Measurements from ENCODE around the gene SERPINA5. TPM values are rescaled to one million over a fixed set of nuclear protein-coding genes. Genes with fewer than 3 reads are reported as not detected.

Gene SERPINA5
- total RNA-seq, 1 donor from 2014 or later = 3.5 TPM

GRCh38 chr14:94596361-94596760 is 15.1 kb downstream of the SERPINA5 start:
- TF ChIP-seq CTCF (IDR thresholded peaks at IDR 0.05) (no peak), EZH2phosphoT487 (IDR thresholded peaks at IDR 0.05) (no peak), EZH2 (IDR thresholded peaks at IDR 0.05) (no peak)
- no peak overlapping the region for H3K27ac ChIP-seq
- Mint-ChIP-seq H3K27me3 (ENCODE audit: insufficient read depth, low read depth) (peaks cover 5% of the 10 kb centered on the region), H3K4me1 (peaks cover 37% of the 10 kb centered on the region), H3K9me3 (no peaks in the 10 kb centered on the region), H3K27ac (no peak overlapping the region), H3K4me3 (no peak overlapping the region), H3K36me3 (no peaks in the 10 kb centered on the region)
- H3K9me3 ChIP-seq (ENCODE audit: low read depth) = no peaks in the 10 kb centered on the region
- no peaks in the 10 kb centered on the region for H3K79me2 ChIP-seq (ENCODE audit: low read depth)
- H2AFZ ChIP-seq (replicated peaks) = no peak overlapping the region
- no peaks in the 10 kb centered on the region for H4K20me1 ChIP-seq (ENCODE audit: low read depth)
- H3K27me3 ChIP-seq = no peaks in the 10 kb centered on the region
- no peak overlapping the region for H3K9ac ChIP-seq
- no peaks in the 10 kb centered on the region for H3F3A ChIP-seq (ENCODE audit: low read depth)
- H3K4me3 ChIP-seq = no peak overlapping the region
- H3K4me2 ChIP-seq = no peak overlapping the region
- no peaks in the 10 kb centered on the region for H3K36me3 ChIP-seq
- DNase-seq (ENCODE audit: low spot score) = no peak
- H3K4me1 ChIP-seq = no peaks in the 10 kb centered on the region

- Mint-ChIP-seq H3K4me3 (no peak overlapping the region), H3K27ac (no peak overlapping the region), H3K36me3 (no peaks in the 10 kb centered on the region), H3K27me3 (ENCODE audit: insufficient read depth, low read depth) (peaks cover 5% of the 10 kb centered on the region), H3K4me1 (peaks cover 44% of the 10 kb centered on the region), H3K9me3 (no peaks in the 10 kb centered on the region)
- H3F3A ChIP-seq (ENCODE audit: low read depth) = no peaks in the 10 kb centered on the region
- no peak for TF ChIP-seq EZH2phosphoT487 (IDR thresholded peaks at IDR 0.05)
- no peak for TF ChIP-seq CTCF (IDR thresholded peaks at IDR 0.05)
- TF ChIP-seq EZH2 (IDR thresholded peaks at IDR 0.05) = no peak
- H3K79me2 ChIP-seq (ENCODE audit: low read depth) = no peaks in the 10 kb centered on the region
- no peak for DNase-seq (ENCODE audit: low spot score)
- H3K36me3 ChIP-seq = no peaks in the 10 kb centered on the region
- no peak overlapping the region for H3K4me3 ChIP-seq
- H3K4me2 ChIP-seq = no peak overlapping the region
- H3K4me1 ChIP-seq = no peaks in the 10 kb centered on the region
- no peak overlapping the region for H3K9ac ChIP-seq
- no peak overlapping the region for H2AFZ ChIP-seq (replicated peaks)
- H3K27me3 ChIP-seq = no peaks in the 10 kb centered on the region
- H3K27ac ChIP-seq = no peak overlapping the region
- no peaks in the 10 kb centered on the region for H4K20me1 ChIP-seq (ENCODE audit: low read depth)
- H3K9me3 ChIP-seq (ENCODE audit: low read depth) = no peaks in the 10 kb centered on the region
These were observed 16.6 kb downstream of the SERPINA5 start for GRCh38 chr14:94597788-94598187.

- Histone ChIP-seq H3K27ac (no peak overlapping the region), H2AFZ (replicated peaks) (no peak overlapping the region)
These were observed 17.2 kb downstream of the SERPINA5 start for GRCh38 chr14:94598506-94598815.

More at GRCh38 chr14:94598506-94598815, 17.2 kb downstream of the SERPINA5 start:
- no peaks in the 10 kb centered on the region for H4K20me1 ChIP-seq (ENCODE audit: low read depth)
- H3K9me3 Mint-ChIP-seq = no peaks in the 10 kb centered on the region
- TF ChIP-seq CTCF (IDR thresholded peaks at IDR 0.05) = no peak
- no peak for TF ChIP-seq EZH2 (IDR thresholded peaks at IDR 0.05)
- TF ChIP-seq EZH2phosphoT487 (IDR thresholded peaks at IDR 0.05) = no peak
- H3K36me3 ChIP-seq = no peaks in the 10 kb centered on the region
- H3K9ac ChIP-seq = no peak overlapping the region
- no peaks in the 10 kb centered on the region for H3K9me3 ChIP-seq (ENCODE audit: low read depth)
- no peaks in the 10 kb centered on the region for H3K36me3 Mint-ChIP-seq
- H3K79me2 ChIP-seq (ENCODE audit: low read depth) = no peaks in the 10 kb centered on the region
- H3K27me3 Mint-ChIP-seq (ENCODE audit: insufficient read depth, low read depth) = peaks cover 5% of the 10 kb centered on the region
- H3K4me1 Mint-ChIP-seq = peaks cover 44% of the 10 kb centered on the region
- H3K4me3 ChIP-seq = no peak overlapping the region
- DNase-seq (ENCODE audit: low spot score) = no peak
- H3K4me3 Mint-ChIP-seq = peak overlapping the region; percentile 20
- H3K4me1 ChIP-seq = no peaks in the 10 kb centered on the region
- H3K4me2 ChIP-seq = no peak overlapping the region
- no peaks in the 10 kb centered on the region for H3K27me3 ChIP-seq
- H3K27ac Mint-ChIP-seq = no peak overlapping the region
- H3F3A ChIP-seq (ENCODE audit: low read depth) = no peaks in the 10 kb centered on the region
